GM23338 (cell line): ENCODE results near the gene CRTC1. TPM values are rescaled to one million over a fixed set of nuclear protein-coding genes. Genes with fewer than 3 reads are reported as not detected.

Experiments used
- ATAC-seq: fragments of 200-7000 bp; cut with Tn5 transposase; 3 replicates; pipeline ENCODE4 v1.9.1; 2020
- DNase-seq: peaks from one replicate; pipeline ENCODE4 v3.0.0-alpha.2; 2015; ENCODE audit warnings: low spot score
- H2AFZ ChIP-seq: fragments of 200-600 bp; sonication (generic); 2 replicates; pipeline ENCODE4 v1.8.0; 2016; ENCODE audit warnings: antibody characterized with exemption, mild to moderate bottlenecking, moderate library complexity
- H3F3A ChIP-seq: fragments of 200-600 bp; sonication (generic); replicated peaks from 2 replicates; pipeline ENCODE4 v1.8.0; 2017; ENCODE audit warnings: antibody characterized with exemption, mixed run types, low read depth
- H3K27ac ChIP-seq: fragments of 200-600 bp; sonication (generic); 2 replicates; pipeline ENCODE4 v1.6.1; 2016; ENCODE audit warnings: low read depth
- H3K27me3 ChIP-seq: fragments of 200-600 bp; sonication (generic); 2 replicates; pipeline ENCODE4 v1.8.0; 2016; ENCODE audit warnings: mild to moderate bottlenecking, mixed run types, moderate library complexity; ENCODE audit not compliant: insufficient read depth
- H3K36me3 ChIP-seq: fragments of 200-600 bp; sonication (generic); 2 replicates; pipeline ENCODE4 v1.8.0; 2016; ENCODE audit warnings: mild to moderate bottlenecking; ENCODE audit not compliant: insufficient read depth
- H3K4me1 ChIP-seq: fragments of 200-600 bp; sonication (generic); 2 replicates; pipeline ENCODE4 v1.8.0; 2016; ENCODE audit warnings: mild to moderate bottlenecking, moderate library complexity; ENCODE audit not compliant: insufficient read depth
- H3K4me2 ChIP-seq: fragments of 200-600 bp; sonication (generic); 2 replicates; pipeline ENCODE4 v1.7.1; 2017; ENCODE audit warnings: mixed run types
- H3K4me3 ChIP-seq: fragments of 200-600 bp; sonication (generic); 2 replicates; pipeline ENCODE4 v1.6.1; 2016; ENCODE audit warnings: mixed run types
- H3K79me2 ChIP-seq: fragments of 200-600 bp; sonication (generic); replicated peaks from 2 replicates; pipeline ENCODE4 v1.8.0; 2017; ENCODE audit warnings: mild to moderate bottlenecking; ENCODE audit not compliant: insufficient read depth
- H3K9me2 ChIP-seq: fragments of 200-600 bp; sonication (generic); 2 replicates; pipeline ENCODE4 v1.8.0; 2017; ENCODE audit not compliant: insufficient read depth
- H4K20me1 ChIP-seq: fragments of 200-600 bp; sonication (generic); replicated peaks from 2 replicates; pipeline ENCODE4 v1.8.0; 2017; ENCODE audit warnings: mild to moderate bottlenecking; ENCODE audit not compliant: insufficient read depth
- H3K27ac Mint-ChIP-seq: 2 replicates; pipeline ENCODE4 v1.8.0; 2020; ENCODE audit warnings: inconsistent platforms, mild to moderate bottlenecking, moderate library complexity, mixed read lengths
- H3K27me3 Mint-ChIP-seq: 3 replicates; pipeline ENCODE4 v1.8.0; 2022; ENCODE audit warnings: low read depth, mild to moderate bottlenecking, moderate library complexity, mixed read lengths, inconsistent platforms; ENCODE audit not compliant: insufficient read depth, poor library complexity
- H3K36me3 Mint-ChIP-seq: 3 replicates; pipeline ENCODE4 v1.8.0; 2021; ENCODE audit warnings: low read depth, mild to moderate bottlenecking, inconsistent platforms, moderate library complexity, mixed read lengths
- H3K4me1 Mint-ChIP-seq: 3 replicates; pipeline ENCODE4 v1.8.0; 2020; ENCODE audit warnings: mild to moderate bottlenecking, inconsistent platforms, mixed read lengths
- H3K4me3 Mint-ChIP-seq: 3 replicates; pipeline ENCODE4 v1.8.0; 2021; ENCODE audit warnings: moderate library complexity, mild to moderate bottlenecking, inconsistent platforms, mixed read lengths
- H3K9me3 Mint-ChIP-seq: 3 replicates; pipeline ENCODE4 v1.8.0; 2020; ENCODE audit warnings: moderate library complexity, mild to moderate bottlenecking, inconsistent platforms, mixed read lengths
- CREB1 ChIP-seq: fragments of 250-450 bp; sonication (Bioruptor Pico); IDR thresholded peaks from 2 replicates; pipeline ENCODE4 v1.5.0; 2020; ENCODE audit warnings: low read depth, mild to moderate bottlenecking, moderate library complexity
- CTCF ChIP-seq, 2 experiments: fragments of 200-600 bp in 1 of 2; sonication (generic) in 1 of 2; conservative IDR thresholded peaks; 2 replicates each; pipeline versions ENCODE4 v1.5.1 to v1.6.1; 2016 to 2017; ENCODE audit warnings: antibody characterized with exemption in 2 of 2, low read depth in 2 of 2, mild to moderate bottlenecking in 2 of 2, moderate library complexity in 1 of 2
- ETS1 ChIP-seq: IDR thresholded peaks from 2 replicates; pipeline ENCODE4 v1.6.1; 2016; ENCODE audit warnings: antibody characterized with exemption
- EZH2 ChIP-seq: fragments of 200-600 bp; sonication (generic); IDR thresholded peaks from one replicate; pipeline ENCODE4 v1.8.0; 2017; ENCODE audit warnings: antibody characterized with exemption, mild to moderate bottlenecking, low read depth; ENCODE audit not compliant: unreplicated experiment
- EZH2phosphoT487 ChIP-seq: fragments of 200-600 bp; sonication (generic); IDR thresholded peaks from one replicate; pipeline ENCODE4 v1.8.1; 2018; ENCODE audit warnings: antibody characterized with exemption; ENCODE audit not compliant: unreplicated experiment
- JUNB ChIP-seq: IDR thresholded peaks from one replicate; pipeline ENCODE4 v1.6.1; 2016; ENCODE audit warnings: antibody characterized with exemption; ENCODE audit not compliant: unreplicated experiment
- NANOG ChIP-seq: IDR thresholded peaks from 2 replicates; pipeline ENCODE4 v1.6.1; 2016; ENCODE audit warnings: antibody characterized with exemption, borderline replicate concordance
- POLR2AphosphoS5 ChIP-seq: IDR thresholded peaks from 2 replicates; pipeline ENCODE4 v1.6.1; 2016; ENCODE audit warnings: antibody characterized with exemption, low read depth
- REST ChIP-seq: IDR thresholded peaks from one replicate; pipeline ENCODE4 v1.6.1; 2018; ENCODE audit warnings: antibody characterized with exemption; ENCODE audit not compliant: unreplicated experiment
- STAT1 ChIP-seq: IDR thresholded peaks from one replicate; pipeline ENCODE4 v1.6.1; 2016; ENCODE audit warnings: antibody characterized with exemption; ENCODE audit not compliant: unreplicated experiment
- ZNF114 ChIP-seq: fragments of 250-450 bp; sonication (Bioruptor Pico); IDR thresholded peaks from 2 replicates; pipeline ENCODE4 v1.5.0; 2020; ENCODE audit warnings: mild to moderate bottlenecking, moderate library complexity
- ZNF331 ChIP-seq: fragments of 250-450 bp; sonication (Bioruptor Pico); IDR thresholded peaks from 2 replicates; pipeline ENCODE4 v1.5.0; 2020; ENCODE audit warnings: low read depth, mild to moderate bottlenecking, moderate library complexity
- ZNF462 ChIP-seq: fragments of 250-450 bp; sonication (Bioruptor Pico); IDR thresholded peaks from 2 replicates; pipeline ENCODE4 v1.5.0; 2020; ENCODE audit warnings: mild to moderate bottlenecking, moderate library complexity
- polyA plus RNA-seq: library from polyadenylated mRNA; unstranded; fragments of >200 nt; fragmentation: Nextera tagmentation; extraction: Ambion mirVana; gene quantifications from 2 replicates; pipeline ENCODE4 v1.2.1, GENCODE V29; 2016
- total RNA-seq: library from RNA; depleted of rRNA; stranded (reverse); fragments of >200 nt; shearing (Covaris generic); gene quantifications from 2 replicates; pipeline ENCODE4 v1.2.3, GENCODE V29; 2014

Gene CRTC1
- total and polyA plus RNA-seq, 2 experiments from 2014 or later: 5.4 to 8.4 TPM

- Mint-ChIP-seq H3K4me3 (no peak overlapping the region; the same call in 2 of the 3 replicates), H3K4me1 (peaks cover 7% of the 10 kb centered on the region), H3K27me3 (peaks cover 75% of the 10 kb centered on the region), H3K9me3 (no peaks in the 10 kb centered on the region; the same call in 1 of the 3 replicates), H3K27ac (no peak overlapping the region), H3K36me3 (no peaks in the 10 kb centered on the region; the same call in 2 of the 3 replicates)
- Histone ChIP-seq H3K4me2 (no peak overlapping the region), H4K20me1 (peaks cover 11% of the 10 kb centered on the region), H3K27me3 (peaks cover 100% of the 10 kb centered on the region), H3K79me2 (no peaks in the 10 kb centered on the region), H3K36me3 (no peaks in the 10 kb centered on the region), H3F3A (0 out of 2 replicates have a peak, but pooled peaks cover 2% of the 10 kb centered on the region), H3K4me1 (peaks cover 9% of the 10 kb centered on the region; the same call in 1 of the 2 replicates), H2AFZ (no peak overlapping the region), H3K27ac (no peak overlapping the region), H3K9me2 (no peaks in the 10 kb centered on the region), H3K4me3 (no peak overlapping the region)
- DNase-seq: no peak
- TF ChIP-seq CREB1 (no peak), POLR2AphosphoS5 (no peak), NANOG (no peak), EZH2phosphoT487 (no peak), REST (no peak), STAT1 (no peak), ZNF462 (no peak), ETS1 (no peak), EZH2 (no peak), ZNF331 (CRISPR knock-in tag) (no peak), JUNB (no peak), CTCF (conservative IDR thresholded peaks at IDR 0.05; ENCODE audit: low read depth in 2 of 2) (no peak), ZNF114 (CRISPR knock-in tag) (no peak)
- ATAC-seq: no peak
Observed at GRCh38 chr19:18793144-18794028, 109.9 kb downstream of the CRTC1 start.
